CD4-positive, CD25-positive, alpha-beta regulatory T cell (primary cell): ENCODE results near the gene CNIH2. TPM values are rescaled to one million over a fixed set of nuclear protein-coding genes. Genes with fewer than 3 reads are reported as not detected.
A peak's percentile ranks its signal among the peaks of the same experiment; 100 is the strongest.

Experiments
- ATAC-seq, 2 donors: fragments of 150-1000 bp; cut with Tn5 transposase; one replicate each; pipeline ENCODE4 v1.10.0; 2021; ENCODE audit warnings: low read depth in 2 of 2, moderate number of reproducible peaks in 2 of 2, moderate library complexity in 1 of 2
- DNase-seq, 3 donors: peaks; one replicate each; pipeline versions ENCODE4 v3.0.0 to v3.0.0-alpha.2; 2012 to 2022; ENCODE audit warnings: mixed read lengths in 1 of 3
- H3K27ac ChIP-seq: one replicate; pipeline ENCODE4 v1.7.0; 2013; ENCODE audit warnings: mild to moderate bottlenecking, low read length; ENCODE audit not compliant: insufficient read depth, poor library complexity, severe bottlenecking
- H3K27me3 ChIP-seq: one replicate; pipeline ENCODE4 v1.7.0; 2013; ENCODE audit warnings: low read length; ENCODE audit not compliant: control insufficient read depth, insufficient read depth
- H3K36me3 ChIP-seq: one replicate; pipeline ENCODE4 v1.7.0; 2013; ENCODE audit warnings: mild to moderate bottlenecking, low read length, moderate library complexity; ENCODE audit not compliant: control insufficient read depth, insufficient read depth
- H3K4me1 ChIP-seq: 2 replicates; pipeline ENCODE4 v1.7.0; 2013; ENCODE audit warnings: mild to moderate bottlenecking, low read length; ENCODE audit not compliant: insufficient read depth, control insufficient read depth, poor library complexity, severe bottlenecking
- H3K4me3 ChIP-seq: one replicate; pipeline ENCODE4 v1.7.0; 2013; ENCODE audit warnings: low read depth, mild to moderate bottlenecking, low read length, moderate library complexity
- H3K9me3 ChIP-seq, 2 experiments: 1 replicate in 1 of 2; 2 replicates in 1 of 2; pipeline ENCODE4 v1.7.0; 2013; ENCODE audit warnings: low read length in 2 of 2, mild to moderate bottlenecking in 1 of 2, moderate library complexity in 1 of 2; ENCODE audit not compliant: control insufficient read depth in 2 of 2
- H3K27ac Mint-ChIP-seq, 3 donors: one replicate each; pipeline ENCODE4 v1.8.0; 2020 to 2022; ENCODE audit warnings: mild to moderate bottlenecking in 3 of 3, mixed read lengths in 3 of 3, moderate library complexity in 2 of 3
- H3K27me3 Mint-ChIP-seq: one replicate; pipeline ENCODE4 v1.8.0; 2022; ENCODE audit warnings: mild to moderate bottlenecking, mixed read lengths
- H3K36me3 Mint-ChIP-seq: one replicate; pipeline ENCODE4 v1.8.0; 2020; ENCODE audit warnings: mixed read lengths
- H3K4me1 Mint-ChIP-seq, 4 donors: one replicate each; pipeline ENCODE4 v1.8.0; 2020 to 2022; ENCODE audit warnings: mixed read lengths in 4 of 4, mild to moderate bottlenecking in 1 of 4
- H3K4me3 Mint-ChIP-seq, 4 donors: one replicate each; pipeline ENCODE4 v1.8.0; 2020 to 2022; ENCODE audit warnings: mild to moderate bottlenecking in 4 of 4, mixed read lengths in 4 of 4, moderate library complexity in 3 of 4
- H3K9me3 Mint-ChIP-seq, 7 donors: one replicate each; pipeline ENCODE4 v1.8.0; 2020 to 2022; ENCODE audit warnings: mixed read lengths in 7 of 7, mild to moderate bottlenecking in 3 of 7, moderate library complexity in 2 of 7
- polyA plus RNA-seq, 4 donors: library from polyadenylated mRNA; unstranded; fragments of 300-500 nt; fragmentation: Illumina TruSeq; gene quantifications; one replicate each; pipeline ENCODE4 v1.2.3, GENCODE V29; 2021
- total RNA-seq: library from RNA; stranded (reverse); gene quantifications from one replicate; pipeline ENCODE4 v1.2.3, GENCODE V29; 2022

CNIH2 gene
- total and polyA plus RNA-seq, 5 donors from 2014 or later: 4.5 TPM; not detected in 4

DNA sequence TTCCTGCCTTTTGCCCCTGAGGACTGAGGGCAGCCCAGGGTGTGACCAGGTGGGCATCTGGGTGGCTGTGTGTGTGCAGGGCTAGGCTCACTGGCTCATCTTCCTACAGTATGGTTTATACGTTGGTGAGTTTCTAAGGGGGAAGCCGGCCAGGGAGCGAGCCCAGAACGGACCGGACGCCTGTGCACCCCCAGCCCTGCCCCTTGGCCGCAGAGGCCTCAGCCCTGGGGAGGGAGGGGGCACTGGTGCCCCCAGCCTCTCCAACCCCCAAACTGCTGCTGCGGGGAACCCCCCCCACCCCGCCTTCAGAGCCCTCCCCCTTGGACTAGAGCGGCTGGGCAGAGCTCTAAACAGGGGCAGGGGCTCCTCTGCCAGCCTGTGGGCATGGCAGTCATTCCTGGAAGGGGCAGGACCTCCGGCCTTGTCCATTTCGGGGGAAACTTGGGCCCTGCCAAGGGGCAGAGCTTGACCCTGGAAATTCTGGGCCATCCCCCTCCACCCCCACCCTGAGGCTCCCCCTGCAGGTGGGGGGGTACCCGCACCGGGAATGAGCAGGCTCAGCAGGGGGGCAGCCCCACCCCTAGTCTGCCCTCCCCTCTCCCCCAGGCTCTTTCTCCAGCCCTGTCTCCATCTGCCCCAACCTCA, 5.6 kb downstream of the CNIH2 start:
- Histone ChIP-seq H3K27ac (no peak overlapping the region), H3K4me1 (peaks cover 42% of the 10 kb centered on the region), H3K27me3 (no peaks in the 10 kb centered on the region), H3K9me3 (no peaks in the 10 kb centered on the region), H3K4me3 (no peak overlapping the region), H3K36me3 (no peaks in the 10 kb centered on the region)
- no peaks in the 10 kb centered on the region for H3K36me3 Mint-ChIP-seq
- H3K27ac Mint-ChIP-seq: peak overlapping the region in 1 of 3 donors; percentile 46
- peak overlapping the region in 2 of 4 donors; percentile 47 to 89 for H3K4me3 Mint-ChIP-seq
- DNase-seq (no peak), ATAC-seq (no peak)
- no peaks in the 10 kb centered on the region for H3K9me3 Mint-ChIP-seq
- H3K27me3 Mint-ChIP-seq: peaks cover 5% of the 10 kb centered on the region
- peaks cover 0 to 51% (median 17%) of the 10 kb centered on the region in 4 donors for H3K4me1 Mint-ChIP-seq

- ATAC-seq (no peak), DNase-seq (no peak)
- peaks cover 40% of the 10 kb centered on the region for H3K4me1 ChIP-seq
- H3K27me3 ChIP-seq: no peaks in the 10 kb centered on the region
- peak overlapping the region in 1 of 4 donors; percentile 12 for H3K4me3 Mint-ChIP-seq
- no peak overlapping the region for H3K4me3 ChIP-seq
- H3K9me3 ChIP-seq: no peaks in the 10 kb centered on the region
- peaks cover 13% of the 10 kb centered on the region for H3K27me3 Mint-ChIP-seq
- no peak overlapping the region for H3K27ac ChIP-seq
- peaks cover 5 to 49% (median 22%) of the 10 kb centered on the region in 4 donors for H3K4me1 Mint-ChIP-seq
- H3K36me3 ChIP-seq: no peaks in the 10 kb centered on the region
- no peaks in the 10 kb centered on the region for H3K36me3 Mint-ChIP-seq
- peak overlapping the region in 1 of 3 donors; percentile 48 for H3K27ac Mint-ChIP-seq
- H3K9me3 Mint-ChIP-seq: no peaks in the 10 kb centered on the region
Observed at GRCh38 chr11:66284526-66285078, 6.6 kb downstream of the CNIH2 start.

GRCh38 chr11:66285250-66285947, 7.4 kb downstream of the CNIH2 start:
- H3K27ac Mint-ChIP-seq: no peak overlapping the region
- H3K9me3 Mint-ChIP-seq: no peaks in the 10 kb centered on the region
- ATAC-seq: no peak
- no peaks in the 10 kb centered on the region for H3K36me3 Mint-ChIP-seq
- no peak overlapping the region for H3K27ac ChIP-seq
- no peaks in the 10 kb centered on the region for H3K36me3 ChIP-seq
- no peaks in the 10 kb centered on the region for H3K9me3 ChIP-seq
- peaks cover 46% of the 10 kb centered on the region for H3K4me1 ChIP-seq
- H3K27me3 ChIP-seq: no peaks in the 10 kb centered on the region
- peaks cover 20% of the 10 kb centered on the region for H3K27me3 Mint-ChIP-seq
- DNase-seq: no peak
- no peak overlapping the region for H3K4me3 ChIP-seq
- H3K4me1 Mint-ChIP-seq: peaks cover 5 to 56% (median 26%) of the 10 kb centered on the region in 4 donors
- peak overlapping the region in 2 of 4 donors; percentile 47 to 52 for H3K4me3 Mint-ChIP-seq

- Mint-ChIP-seq H3K27me3 (peaks cover 23% of the 10 kb centered on the region), H3K9me3 (peaks cover 0 to 1% (median 0%) of the 10 kb centered on the region in 7 donors), H3K36me3 (no peaks in the 10 kb centered on the region), H3K27ac (no peak overlapping the region), H3K4me1 (peaks cover 9 to 54% (median 27%) of the 10 kb centered on the region in 4 donors), H3K4me3 (peak overlapping the region; percentile 39 to 79 (median 76))
- no peak overlapping the region for H3K4me3 ChIP-seq
- no peak for DNase-seq
- ATAC-seq: no peak
- H3K27me3 ChIP-seq: peaks cover 6% of the 10 kb centered on the region
- peaks cover 47% of the 10 kb centered on the region for H3K4me1 ChIP-seq
- no peaks in the 10 kb centered on the region for H3K9me3 ChIP-seq
- no peaks in the 10 kb centered on the region for H3K36me3 ChIP-seq
- no peak overlapping the region for H3K27ac ChIP-seq
Observed at GRCh38 chr11:66286699-66287098, 8.7 kb downstream of the CNIH2 start.

DNA sequence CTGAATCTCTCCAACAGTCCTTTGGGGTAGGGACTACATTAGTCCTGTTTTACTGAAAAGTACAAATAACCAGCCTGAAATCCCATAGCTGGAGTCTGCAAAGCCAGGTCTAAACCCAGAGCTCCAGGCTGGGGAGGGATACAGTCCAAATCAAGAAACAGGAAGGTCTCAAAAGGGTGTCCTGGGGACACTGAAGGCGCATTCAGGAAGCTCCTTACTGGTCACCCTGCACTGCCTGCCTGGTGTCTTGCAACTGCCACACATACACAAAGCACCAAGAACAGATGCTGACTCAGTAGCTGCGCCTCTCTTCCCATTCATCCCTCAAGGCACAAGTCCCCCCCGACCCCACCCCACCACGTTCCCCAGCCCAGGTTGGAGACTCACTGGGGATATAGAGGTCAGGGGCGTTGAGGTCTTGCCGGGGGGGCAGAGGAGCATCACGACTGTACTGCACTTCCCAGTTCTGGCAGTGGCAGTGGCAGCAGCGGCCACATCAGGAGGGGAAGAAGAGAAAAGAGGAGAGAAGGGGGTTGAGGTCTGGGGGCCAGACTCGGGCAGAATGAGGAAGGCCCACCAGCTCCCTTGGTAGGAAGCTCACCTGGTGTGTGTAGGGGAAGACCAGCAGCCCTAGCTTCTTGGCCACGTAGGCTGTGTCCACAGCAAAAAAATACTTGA, 9.4 kb downstream of the CNIH2 start:
- Histone ChIP-seq H3K9me3 (no peaks in the 10 kb centered on the region), H3K27ac (no peak overlapping the region), H3K4me3 (no peak overlapping the region), H3K27me3 (peaks cover 6% of the 10 kb centered on the region), H3K36me3 (no peaks in the 10 kb centered on the region), H3K4me1 (peaks cover 46% of the 10 kb centered on the region)
- Mint-ChIP-seq H3K27ac (peak overlapping the region in 1 of 3 donors; percentile 76), H3K9me3 (peaks cover 0 to 1% (median 0%) of the 10 kb centered on the region in 7 donors), H3K4me1 (peaks cover 7 to 50% (median 24%) of the 10 kb centered on the region in 4 donors), H3K36me3 (no peaks in the 10 kb centered on the region), H3K27me3 (peaks cover 23% of the 10 kb centered on the region), H3K4me3 (peak overlapping the region; percentile 72 to 79 (median 76))
- no peak for ATAC-seq
- DNase-seq: no peak

GRCh38 chr11:66287889-66288670, 10.1 kb downstream of the CNIH2 start:
- Mint-ChIP-seq H3K4me1 (peaks cover 11 to 48% (median 20%) of the 10 kb centered on the region in 4 donors), H3K27ac (peak overlapping the region in 2 of 3 donors; percentile 20 to 91), H3K27me3 (peaks cover 30% of the 10 kb centered on the region), H3K36me3 (no peaks in the 10 kb centered on the region), H3K9me3 (peaks cover 0 to 1% (median 0%) of the 10 kb centered on the region in 7 donors), H3K4me3 (peak overlapping the region; percentile 88 to 92 (median 90))
- no peaks in the 10 kb centered on the region for H3K36me3 ChIP-seq
- H3K27ac ChIP-seq: peak overlapping the region; percentile 80
- peaks cover 41% of the 10 kb centered on the region for H3K4me1 ChIP-seq
- no peaks in the 10 kb centered on the region for H3K9me3 ChIP-seq
- DNase-seq (no peak), ATAC-seq (no peak)
- H3K27me3 ChIP-seq: peaks cover 11% of the 10 kb centered on the region
- peak overlapping the region; percentile 88 for H3K4me3 ChIP-seq
